ENCODE measurements around the gene MMP11.

DNA sequence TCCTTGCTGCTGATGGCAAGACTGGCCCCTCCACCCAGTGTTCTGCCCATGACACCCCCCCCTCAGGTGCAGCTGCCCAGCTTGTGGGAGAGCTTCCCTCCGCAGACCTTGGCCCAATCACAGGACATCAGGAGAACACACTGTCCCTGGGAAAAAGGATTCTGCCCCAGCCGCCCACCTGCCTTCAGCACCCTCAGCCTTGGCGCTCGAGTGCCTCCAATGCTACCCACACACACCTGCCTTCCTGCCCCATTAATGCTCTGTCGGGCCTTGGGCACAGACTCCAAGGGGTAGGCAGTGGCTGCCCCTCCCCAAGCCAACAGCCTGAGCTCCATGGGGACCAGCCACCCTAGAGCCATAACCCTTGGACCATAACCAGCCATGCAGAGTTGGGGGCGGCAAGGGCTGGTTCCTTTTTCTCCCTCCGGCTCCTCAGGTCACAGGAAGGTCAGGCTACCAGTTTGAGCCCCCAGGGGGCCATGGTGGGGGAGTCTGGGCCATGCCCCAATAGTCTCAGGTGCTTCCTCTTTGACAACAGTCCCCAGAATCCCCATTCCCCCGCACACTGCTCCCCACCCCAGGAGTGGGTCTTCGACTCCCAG is 20.5 kb upstream of the MMP11 start:
- TF ChIP-seq POLR2AphosphoS5 (IDR thresholded peaks at IDR 0.05) (no peak), MXI1 (conservative IDR thresholded peaks at IDR 0.05; ENCODE audit: poor library complexity, severe bottlenecking) (no peak), EP300 (conservative IDR thresholded peaks at IDR 0.05; ENCODE audit: poor library complexity, severe bottlenecking) (no peak), RAD21 (conservative IDR thresholded peaks at IDR 0.05) (no peak), TAF1 (IDR thresholded peaks at IDR 0.05; ENCODE audit: low read depth) (no peak), SMC3 (conservative IDR thresholded peaks at IDR 0.05; ENCODE audit: poor library complexity) (no peak)
- TF ChIP-seq, protein P1, sequence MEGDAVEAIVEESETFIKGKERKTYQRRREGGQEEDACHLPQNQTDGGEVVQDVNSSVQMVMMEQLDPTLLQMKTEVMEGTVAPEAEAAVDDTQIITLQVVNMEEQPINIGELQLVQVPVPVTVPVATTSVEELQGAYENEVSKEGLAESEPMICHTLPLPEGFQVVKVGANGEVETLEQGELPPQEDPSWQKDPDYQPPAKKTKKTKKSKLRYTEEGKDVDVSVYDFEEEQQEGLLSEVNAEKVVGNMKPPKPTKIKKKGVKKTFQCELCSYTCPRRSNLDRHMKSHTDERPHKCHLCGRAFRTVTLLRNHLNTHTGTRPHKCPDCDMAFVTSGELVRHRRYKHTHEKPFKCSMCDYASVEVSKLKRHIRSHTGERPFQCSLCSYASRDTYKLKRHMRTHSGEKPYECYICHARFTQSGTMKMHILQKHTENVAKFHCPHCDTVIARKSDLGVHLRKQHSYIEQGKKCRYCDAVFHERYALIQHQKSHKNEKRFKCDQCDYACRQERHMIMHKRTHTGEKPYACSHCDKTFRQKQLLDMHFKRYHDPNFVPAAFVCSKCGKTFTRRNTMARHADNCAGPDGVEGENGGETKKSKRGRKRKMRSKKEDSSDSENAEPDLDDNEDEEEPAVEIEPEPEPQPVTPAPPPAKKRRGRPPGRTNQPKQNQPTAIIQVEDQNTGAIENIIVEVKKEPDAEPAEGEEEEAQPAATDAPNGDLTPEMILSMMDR (IDR thresholded peaks at IDR 0.05; ENCODE audit: poor library complexity, severe bottlenecking), result no peak
- TF ChIP-seq, protein P2, sequence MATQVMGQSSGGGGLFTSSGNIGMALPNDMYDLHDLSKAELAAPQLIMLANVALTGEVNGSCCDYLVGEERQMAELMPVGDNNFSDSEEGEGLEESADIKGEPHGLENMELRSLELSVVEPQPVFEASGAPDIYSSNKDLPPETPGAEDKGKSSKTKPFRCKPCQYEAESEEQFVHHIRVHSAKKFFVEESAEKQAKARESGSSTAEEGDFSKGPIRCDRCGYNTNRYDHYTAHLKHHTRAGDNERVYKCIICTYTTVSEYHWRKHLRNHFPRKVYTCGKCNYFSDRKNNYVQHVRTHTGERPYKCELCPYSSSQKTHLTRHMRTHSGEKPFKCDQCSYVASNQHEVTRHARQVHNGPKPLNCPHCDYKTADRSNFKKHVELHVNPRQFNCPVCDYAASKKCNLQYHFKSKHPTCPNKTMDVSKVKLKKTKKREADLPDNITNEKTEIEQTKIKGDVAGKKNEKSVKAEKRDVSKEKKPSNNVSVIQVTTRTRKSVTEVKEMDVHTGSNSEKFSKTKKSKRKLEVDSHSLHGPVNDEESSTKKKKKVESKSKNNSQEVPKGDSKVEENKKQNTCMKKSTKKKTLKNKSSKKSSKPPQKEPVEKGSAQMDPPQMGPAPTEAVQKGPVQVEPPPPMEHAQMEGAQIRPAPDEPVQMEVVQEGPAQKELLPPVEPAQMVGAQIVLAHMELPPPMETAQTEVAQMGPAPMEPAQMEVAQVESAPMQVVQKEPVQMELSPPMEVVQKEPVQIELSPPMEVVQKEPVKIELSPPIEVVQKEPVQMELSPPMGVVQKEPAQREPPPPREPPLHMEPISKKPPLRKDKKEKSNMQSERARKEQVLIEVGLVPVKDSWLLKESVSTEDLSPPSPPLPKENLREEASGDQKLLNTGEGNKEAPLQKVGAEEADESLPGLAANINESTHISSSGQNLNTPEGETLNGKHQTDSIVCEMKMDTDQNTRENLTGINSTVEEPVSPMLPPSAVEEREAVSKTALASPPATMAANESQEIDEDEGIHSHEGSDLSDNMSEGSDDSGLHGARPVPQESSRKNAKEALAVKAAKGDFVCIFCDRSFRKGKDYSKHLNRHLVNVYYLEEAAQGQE (IDR thresholded peaks at IDR 0.05; ENCODE audit: borderline replicate concordance), result no peak

Data from neural cell (in vitro differentiated cells).